Fibroblast of lung (primary cell): ENCODE results near the gene MOAP1. TPM values are rescaled to one million over a fixed set of nuclear protein-coding genes. Genes with fewer than 3 reads are reported as not detected.
A peak's percentile ranks its signal among the peaks of the same experiment; 100 is the strongest.
"Not testable (repeated sequence)": the region's sequence is repeated elsewhere in the genome, so short reads cannot be mapped to it uniquely, and the experiment has no call there.

Experiments
- DNase-seq, 2 donors: peaks; one replicate each; pipeline versions ENCODE4 v3.0.0 to v3.0.0-alpha.2; 2010; ENCODE audit warnings: low read depth in 2 of 2
- H2AFZ ChIP-seq: 2 replicates; pipeline ENCODE4 v1.5.1; 2012; ENCODE audit warnings: low read length, control low read depth, inconsistent platforms
- H3K27ac ChIP-seq: 2 replicates; pipeline ENCODE4 v1.5.1; 2011; ENCODE audit warnings: low read length, control low read depth; ENCODE audit not compliant: insufficient read depth
- H3K27me3 ChIP-seq: 2 replicates; pipeline ENCODE4 v1.5.1; 2011; ENCODE audit warnings: mild to moderate bottlenecking, low read length; ENCODE audit not compliant: control insufficient read depth, insufficient read depth
- H3K36me3 ChIP-seq: 2 replicates; pipeline ENCODE4 v1.5.1; 2011; ENCODE audit warnings: low read length; ENCODE audit not compliant: control insufficient read depth, insufficient read depth
- H3K4me1 ChIP-seq: 2 replicates; pipeline ENCODE4 v1.5.1; 2011; ENCODE audit warnings: low read length; ENCODE audit not compliant: control insufficient read depth, insufficient read depth; ENCODE audit errors: extremely low read depth
- H3K4me2 ChIP-seq: 2 replicates; pipeline ENCODE4 v1.5.1; 2011; ENCODE audit warnings: low read length, control low read depth; ENCODE audit not compliant: insufficient read depth; ENCODE audit errors: extremely low read depth
- H3K4me3 ChIP-seq, 4 experiments: fragments of 200-600 bp in 1 of 4; sonication (generic) in 1 of 4; replicated peaks in 1 of 4; 2 replicates each; pipeline ENCODE4 v1.5.1; 2011 to 2016; ENCODE audit warnings: low read length in 4 of 4, low read depth in 3 of 4, mild to moderate bottlenecking in 3 of 4, control low read depth in 2 of 4, inconsistent platforms in 1 of 4, mixed read lengths in 1 of 4; ENCODE audit not compliant: insufficient read depth in 1 of 4; ENCODE audit errors: control extremely low read depth in 1 of 4
- H3K79me2 ChIP-seq: 2 replicates; pipeline ENCODE4 v1.5.1; 2012; ENCODE audit warnings: mild to moderate bottlenecking, low read length, inconsistent platforms; ENCODE audit not compliant: control insufficient read depth, insufficient read depth
- H3K9ac ChIP-seq: 2 replicates; pipeline ENCODE4 v1.5.1; 2011; ENCODE audit warnings: mild to moderate bottlenecking, low read length, control low read depth; ENCODE audit not compliant: insufficient read depth
- H3K9me3 ChIP-seq: 2 replicates; pipeline ENCODE4 v1.5.1; 2012; ENCODE audit warnings: low read depth, low read length; ENCODE audit not compliant: control insufficient read depth, insufficient read depth
- H4K20me1 ChIP-seq: 2 replicates; pipeline ENCODE4 v1.5.1; 2011; ENCODE audit warnings: low read length; ENCODE audit not compliant: control insufficient read depth, insufficient read depth; ENCODE audit errors: extremely low read depth
- EZH2 ChIP-seq: IDR thresholded peaks from 2 replicates; pipeline ENCODE4 v1.5.1; 2012; ENCODE audit warnings: low read length, control low read depth, mild to moderate bottlenecking; ENCODE audit errors: missing control alignments
- polyA plus RNA-seq, 2 donors: library from polyadenylated mRNA; depleted of rRNA in 1 of 2; stranded (reverse) in 1 of 2; unstranded in 1 of 2; fragments of >200 nt; gene quantifications; 2 replicates each; pipeline ENCODE4 v1.2.1, GENCODE V29; 2011 to 2012; ENCODE audit warnings: missing spikeins in 1 of 2
- total RNA-seq: library from RNA; depleted of rRNA; stranded (reverse); fragments of >200 nt; gene quantifications from 2 replicates; pipeline ENCODE4 v1.2.1, GENCODE V29; 2014
- TF ChIP-seq, protein P1 (sequence below), 2 donors: IDR thresholded peaks in 1 of 2; conservative IDR thresholded peaks in 1 of 2; 1 replicate in 1 of 2; 2 replicates in 1 of 2; pipeline ENCODE4 v1.5.1; 2011 to 2012; ENCODE audit warnings: low read length in 2 of 2, control low read depth in 1 of 2, inconsistent platforms in 1 of 2, low read depth in 1 of 2, mild to moderate bottlenecking in 1 of 2

The MOAP1 gene
- total and polyA plus RNA-seq, 2 donors (not counting 1 experiment from before 2014, with no cell fraction given) = 18.5 to 21.3 TPM

GRCh38 chr14:93175492-93175891 is 9.2 kb downstream of the MOAP1 start:
- no peak for TF ChIP-seq EZH2
- TF ChIP-seq, protein P1, sequence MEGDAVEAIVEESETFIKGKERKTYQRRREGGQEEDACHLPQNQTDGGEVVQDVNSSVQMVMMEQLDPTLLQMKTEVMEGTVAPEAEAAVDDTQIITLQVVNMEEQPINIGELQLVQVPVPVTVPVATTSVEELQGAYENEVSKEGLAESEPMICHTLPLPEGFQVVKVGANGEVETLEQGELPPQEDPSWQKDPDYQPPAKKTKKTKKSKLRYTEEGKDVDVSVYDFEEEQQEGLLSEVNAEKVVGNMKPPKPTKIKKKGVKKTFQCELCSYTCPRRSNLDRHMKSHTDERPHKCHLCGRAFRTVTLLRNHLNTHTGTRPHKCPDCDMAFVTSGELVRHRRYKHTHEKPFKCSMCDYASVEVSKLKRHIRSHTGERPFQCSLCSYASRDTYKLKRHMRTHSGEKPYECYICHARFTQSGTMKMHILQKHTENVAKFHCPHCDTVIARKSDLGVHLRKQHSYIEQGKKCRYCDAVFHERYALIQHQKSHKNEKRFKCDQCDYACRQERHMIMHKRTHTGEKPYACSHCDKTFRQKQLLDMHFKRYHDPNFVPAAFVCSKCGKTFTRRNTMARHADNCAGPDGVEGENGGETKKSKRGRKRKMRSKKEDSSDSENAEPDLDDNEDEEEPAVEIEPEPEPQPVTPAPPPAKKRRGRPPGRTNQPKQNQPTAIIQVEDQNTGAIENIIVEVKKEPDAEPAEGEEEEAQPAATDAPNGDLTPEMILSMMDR (conservative IDR thresholded peaks at IDR 0.05 in 1 of 2, IDR thresholded peaks at IDR 0.05 in 1 of 2; ENCODE audit: low read depth in 1 of 2, low read length in 2 of 2) = no peak
- Histone ChIP-seq H3K4me1 (no peaks in the 10 kb centered on the region), H3K9ac (no peak overlapping the region), H3K4me2 (no peak overlapping the region), H4K20me1 (no peaks in the 10 kb centered on the region), H3K9me3 (no peaks in the 10 kb centered on the region), H3K4me3 (no peak overlapping the region), H2AFZ (no peak overlapping the region), H3K79me2 (no peaks in the 10 kb centered on the region), H3K36me3 (no peaks in the 10 kb centered on the region), H3K27ac (no peak overlapping the region), H3K27me3 (no peaks in the 10 kb centered on the region)
- DNase-seq = no peak

DNA sequence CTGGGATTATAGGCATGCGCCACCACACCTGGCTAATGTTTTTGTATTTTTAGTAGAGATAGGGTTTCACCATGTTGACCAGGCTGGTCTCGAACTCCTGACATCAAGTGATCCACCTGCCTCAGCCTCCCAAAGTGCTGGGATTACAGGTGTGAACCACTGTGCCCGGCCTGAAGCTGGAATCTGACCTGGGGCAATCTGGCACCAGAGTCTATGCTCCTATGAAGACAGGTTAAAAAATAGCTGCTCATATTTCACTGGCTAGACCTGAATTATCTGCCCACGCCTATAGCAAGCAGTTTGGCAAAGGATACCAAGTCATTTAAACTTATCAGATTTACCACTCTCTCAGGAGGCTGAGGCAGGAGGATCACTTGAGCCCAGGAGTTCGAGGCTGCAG is 10.0 kb downstream of the MOAP1 start:
- not testable (repeated sequence) for H3K4me3 ChIP-seq, H3K9ac ChIP-seq, H2AFZ ChIP-seq, H4K20me1 ChIP-seq, H3K9me3 ChIP-seq, H3K27me3 ChIP-seq, H3K27ac ChIP-seq, H3K4me2 ChIP-seq, DNase-seq, H3K36me3 ChIP-seq, H3K4me1 ChIP-seq, H3K79me2 ChIP-seq

DNA sequence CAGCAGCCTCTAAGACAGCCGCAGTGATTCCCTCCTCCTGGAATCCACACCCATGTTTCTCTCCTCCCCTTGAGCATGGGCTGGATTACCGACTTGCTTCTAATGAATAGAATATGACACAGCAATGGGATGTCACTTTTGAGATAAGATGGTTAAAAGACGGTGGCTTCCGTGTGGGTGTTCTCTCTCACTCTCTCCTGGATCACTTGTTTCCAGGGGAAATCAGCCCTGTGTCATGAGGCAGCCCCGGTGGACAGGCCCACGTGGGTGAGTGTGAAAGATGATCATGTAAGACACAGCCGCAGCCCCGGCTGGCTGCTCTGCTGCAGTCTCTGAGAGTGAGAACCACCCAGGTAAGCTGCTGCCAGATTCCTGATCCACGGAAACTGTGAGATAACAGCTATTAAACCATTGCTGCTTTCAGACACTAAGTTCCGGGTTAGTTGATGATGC is 10.7 kb downstream of the MOAP1 start:
- no peak for TF ChIP-seq EZH2
- TF ChIP-seq, protein P1 (conservative IDR thresholded peaks at IDR 0.05 in 1 of 2, IDR thresholded peaks at IDR 0.05 in 1 of 2; ENCODE audit: low read depth in 1 of 2, low read length in 2 of 2) = no peak
- H2AFZ ChIP-seq = no peak overlapping the region
- no peaks in the 10 kb centered on the region for H3K9me3 ChIP-seq
- no peaks in the 10 kb centered on the region for H3K36me3 ChIP-seq
- H4K20me1 ChIP-seq = no peaks in the 10 kb centered on the region
- no peaks in the 10 kb centered on the region for H3K4me1 ChIP-seq
- DNase-seq = peak in 1 of 2 donors; percentile 27
- no peak overlapping the region for H3K9ac ChIP-seq
- H3K27ac ChIP-seq = no peak overlapping the region
- no peak overlapping the region for H3K4me2 ChIP-seq
- H3K4me3 ChIP-seq = no peak overlapping the region
- no peaks in the 10 kb centered on the region for H3K27me3 ChIP-seq
- H3K79me2 ChIP-seq = no peaks in the 10 kb centered on the region
